Activated T-cell treated with anti-CD3 and anti-CD28 coated beads, Interleukin-2, amount 50 U/mL, for 72 hours (primary cell): ENCODE results near the gene CD151. TPM values are rescaled to one million over a fixed set of nuclear protein-coding genes. Genes with fewer than 3 reads are reported as not detected.
A peak's percentile ranks its signal among the peaks of the same experiment; 100 is the strongest.

ENCODE experiments used
- ATAC-seq, 2 donors: fragments of 150-1000 bp; cut with Tn5 transposase; replicated peaks in 1 of 2; 2 replicates each; pipeline ENCODE4 v1.10.0; 2021; ENCODE audit warnings: moderate library complexity in 2 of 2, mild to moderate bottlenecking in 1 of 2
- DNase-seq, 2 donors: peaks; one replicate each; pipeline ENCODE4 v3.0.0; 2021 to 2022; ENCODE audit warnings: mixed read lengths in 1 of 2
- H3K27ac Mint-ChIP-seq: one replicate; pipeline ENCODE4 v1.8.0; 2022; ENCODE audit warnings: mild to moderate bottlenecking, moderate library complexity, mixed read lengths
- H3K27me3 Mint-ChIP-seq: one replicate; pipeline ENCODE4 v1.8.0; 2022; ENCODE audit warnings: low read depth, mixed read lengths
- H3K36me3 Mint-ChIP-seq, 2 donors: one replicate each; pipeline ENCODE4 v1.8.0; 2022; ENCODE audit warnings: mixed read lengths in 2 of 2, mild to moderate bottlenecking in 1 of 2; ENCODE audit not compliant: insufficient read depth in 2 of 2
- H3K4me1 Mint-ChIP-seq: one replicate; pipeline ENCODE4 v1.8.0; 2022; ENCODE audit warnings: low read depth, mixed read lengths
- H3K4me3 Mint-ChIP-seq, 2 donors: one replicate each; pipeline ENCODE4 v1.8.0; 2022; ENCODE audit warnings: mild to moderate bottlenecking in 2 of 2, mixed read lengths in 2 of 2, moderate library complexity in 2 of 2
- H3K9me3 Mint-ChIP-seq, 2 donors: one replicate each; pipeline ENCODE4 v1.8.0; 2022; ENCODE audit warnings: mixed read lengths in 2 of 2
- total RNA-seq, 2 donors: library from RNA; stranded (reverse); gene quantifications; one replicate each; pipeline ENCODE4 v1.2.3, GENCODE V29; 2022

Gene CD151
- total RNA-seq, 2 donors from 2014 or later = 35.4 to 42.2 TPM

DNA sequence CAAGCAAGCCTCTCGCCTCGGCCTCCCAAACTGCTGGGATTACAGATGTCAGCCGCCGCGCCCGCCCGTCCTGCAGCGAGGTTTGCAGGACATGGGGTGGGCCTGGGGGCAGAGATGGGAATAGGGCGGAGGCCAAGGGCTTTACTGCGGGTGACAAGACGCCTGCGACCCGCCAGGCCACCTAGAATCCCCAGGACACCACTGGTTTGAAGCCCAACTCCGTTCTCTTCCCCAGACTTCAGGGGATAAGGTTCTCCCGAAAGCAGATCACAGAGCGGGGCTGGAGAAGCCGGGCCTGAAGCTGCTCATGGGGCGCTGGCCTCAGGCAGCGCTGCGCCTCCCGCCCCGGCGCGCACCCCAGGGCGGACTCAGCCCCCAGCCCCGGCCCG is 9.2 kb downstream of the CD151 start:
- H3K4me3 Mint-ChIP-seq = peak overlapping the region; percentile 83 to 88
- H3K27me3 Mint-ChIP-seq = no peaks in the 10 kb centered on the region
- no peaks in the 10 kb centered on the region for H3K9me3 Mint-ChIP-seq
- peaks cover 25% of the 10 kb centered on the region for H3K4me1 Mint-ChIP-seq
- DNase-seq (no peak), ATAC-seq (peak; percentile 1 to 2)
- peak overlapping the region; percentile 79 for H3K27ac Mint-ChIP-seq
- peaks cover 0 to 4% of the 10 kb centered on the region in 2 donors for H3K36me3 Mint-ChIP-seq

DNA sequence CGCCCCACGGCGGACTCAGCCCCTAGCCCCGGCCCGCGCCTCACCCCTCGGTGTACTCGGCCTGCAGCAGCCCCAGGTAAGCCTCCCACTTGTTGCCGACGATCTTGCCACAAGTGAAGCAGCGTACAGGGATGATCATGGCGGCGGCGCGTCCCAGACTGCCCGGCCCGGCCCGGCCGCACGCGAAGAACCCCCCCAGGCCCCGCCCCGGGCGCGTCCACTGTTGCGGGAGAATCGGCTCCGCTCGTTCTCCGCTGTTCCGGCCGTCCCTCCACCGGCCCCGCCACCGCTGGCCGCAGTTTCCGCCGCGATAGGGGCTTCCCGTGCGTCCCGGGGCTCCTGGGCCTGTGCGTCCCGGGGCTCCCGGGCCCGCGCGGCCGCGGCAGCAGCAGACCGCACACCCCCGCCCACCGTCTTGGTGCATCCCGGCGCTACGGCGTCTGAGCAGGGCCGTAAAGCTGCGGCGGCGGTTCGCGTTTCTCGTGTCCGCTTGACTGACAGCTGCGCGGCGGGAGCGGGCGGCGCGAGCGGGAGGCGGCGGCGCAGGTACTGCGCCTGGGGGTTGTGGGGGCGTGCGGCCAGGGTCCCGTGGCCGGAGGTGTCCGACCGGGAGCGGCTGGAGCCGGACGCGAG is 9.7 kb downstream of the CD151 start, which contains the start of the genes POLR2L and TSPAN4:
Gene POLR2L, minus strand, starts transcription at position 160 of the 633 bp plus-strand sequence. Its CDS starts 21 bp downstream, at position 139.
Gene TSPAN4, plus strand, starts transcription at position 483 of the 633 bp plus-strand sequence. CDS start 7,453 bp downstream, outside the sequence.
- H3K27ac Mint-ChIP-seq = peak within 1 kb of the TSS; percentile 79
- no peaks in the 10 kb centered on the region for H3K27me3 Mint-ChIP-seq
- DNase-seq = peak; percentile 93 to 94
- peaks cover 0 to 4% of the 10 kb centered on the region in 2 donors for H3K36me3 Mint-ChIP-seq
- no peaks in the 10 kb centered on the region for H3K9me3 Mint-ChIP-seq
- peak within 1 kb of the TSS; percentile 86 to 88 for H3K4me3 Mint-ChIP-seq
- ATAC-seq = peak; percentile 79 to 84
- H3K4me1 Mint-ChIP-seq = peaks cover 25% of the 10 kb centered on the region

DNA sequence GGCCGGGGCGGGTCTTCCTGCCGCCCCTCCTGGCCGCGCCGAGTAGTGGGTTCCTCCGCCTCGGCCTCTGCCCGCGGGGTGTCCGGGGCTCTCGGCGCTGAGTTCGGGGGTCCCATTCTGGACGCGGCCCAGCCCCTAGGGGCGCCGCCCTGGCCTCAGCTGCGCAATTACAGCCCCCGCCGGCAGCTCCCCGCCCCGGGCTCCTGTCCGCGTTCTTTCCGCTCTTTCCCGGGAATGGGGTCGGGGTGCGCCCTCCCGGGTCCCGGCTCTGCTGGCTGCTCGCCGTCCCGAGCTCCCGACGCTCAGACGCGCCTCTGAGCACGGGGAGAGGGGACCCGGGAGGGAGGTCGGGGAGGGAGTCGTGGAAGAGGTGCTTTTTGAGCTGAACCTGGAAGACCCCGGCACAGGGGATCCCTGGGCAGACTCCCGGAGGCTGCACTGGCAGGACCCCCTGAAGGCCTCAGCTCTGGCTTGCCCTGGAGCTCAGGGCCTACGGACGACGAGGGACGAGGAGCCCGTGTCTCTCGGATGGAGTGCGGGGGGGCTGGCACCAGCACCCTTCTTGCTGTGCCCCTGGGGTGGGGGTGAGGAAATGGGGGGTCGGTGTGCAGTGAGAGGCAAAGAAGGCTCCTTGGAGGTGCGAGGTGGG is 10.5 kb downstream of the CD151 start:
- DNase-seq = no peak
- Mint-ChIP-seq H3K27me3 (no peaks in the 10 kb centered on the region), H3K4me3 (peak overlapping the region; percentile 74 to 86), H3K27ac (no peak overlapping the region), H3K36me3 (peaks cover 0 to 4% of the 10 kb centered on the region in 2 donors), H3K9me3 (no peaks in the 10 kb centered on the region), H3K4me1 (peaks cover 25% of the 10 kb centered on the region)
- ATAC-seq = peak in 1 of 2 donors; percentile 13

DNA sequence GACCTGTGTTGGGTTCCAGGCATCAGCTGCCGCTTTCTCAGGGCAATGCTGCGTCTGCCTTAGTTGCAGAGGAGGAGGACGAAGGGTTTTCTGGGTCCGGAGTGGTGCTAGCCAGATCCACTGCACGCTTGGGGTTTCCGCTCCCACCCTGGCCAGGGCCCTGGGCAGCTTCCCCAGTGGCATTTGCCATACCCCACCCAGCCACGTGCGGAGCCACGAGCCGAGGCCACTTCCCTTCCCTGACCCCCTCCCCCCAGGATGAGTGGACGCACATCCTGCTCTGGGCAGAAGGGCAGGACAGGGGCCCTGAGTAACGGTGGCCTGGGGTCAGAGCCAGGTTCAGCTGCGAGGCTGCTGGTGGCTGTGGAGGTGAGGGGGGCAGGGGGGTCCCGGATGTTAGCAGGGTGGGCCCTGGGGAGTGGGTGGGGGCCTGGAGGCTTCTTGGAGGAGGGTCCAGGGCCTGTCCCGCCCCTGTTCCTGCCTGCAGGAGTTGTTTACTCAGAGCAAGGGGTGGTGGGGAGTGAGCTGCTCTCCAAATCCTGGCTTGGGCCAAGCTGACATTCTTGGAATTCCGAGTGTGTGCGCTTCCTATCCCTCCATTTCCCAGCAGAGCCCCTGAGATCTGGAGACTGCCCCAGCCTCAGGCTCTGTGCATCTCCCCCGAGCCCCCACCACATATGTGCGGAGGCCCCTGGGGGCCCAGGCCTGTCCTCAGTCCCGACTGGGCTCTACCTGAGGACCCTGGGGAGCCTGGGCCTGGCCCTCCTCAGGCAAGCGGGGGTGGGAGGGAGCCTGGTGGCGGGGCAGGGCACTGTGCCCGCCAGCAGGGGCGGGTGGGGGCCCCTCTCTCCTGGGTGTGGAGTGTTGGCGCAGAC is 11.3 kb downstream of the CD151 start:
- Mint-ChIP-seq H3K4me3 (peak overlapping the region; percentile 74 to 86), H3K36me3 (peaks cover 0 to 2% of the 10 kb centered on the region in 2 donors), H3K27me3 (peaks cover 4% of the 10 kb centered on the region), H3K9me3 (no peaks in the 10 kb centered on the region), H3K27ac (peak overlapping the region; percentile 60), H3K4me1 (peaks cover 30% of the 10 kb centered on the region)
- peak in 1 of 2 donors; percentile 37 for DNase-seq
- no peak for ATAC-seq

DNA sequence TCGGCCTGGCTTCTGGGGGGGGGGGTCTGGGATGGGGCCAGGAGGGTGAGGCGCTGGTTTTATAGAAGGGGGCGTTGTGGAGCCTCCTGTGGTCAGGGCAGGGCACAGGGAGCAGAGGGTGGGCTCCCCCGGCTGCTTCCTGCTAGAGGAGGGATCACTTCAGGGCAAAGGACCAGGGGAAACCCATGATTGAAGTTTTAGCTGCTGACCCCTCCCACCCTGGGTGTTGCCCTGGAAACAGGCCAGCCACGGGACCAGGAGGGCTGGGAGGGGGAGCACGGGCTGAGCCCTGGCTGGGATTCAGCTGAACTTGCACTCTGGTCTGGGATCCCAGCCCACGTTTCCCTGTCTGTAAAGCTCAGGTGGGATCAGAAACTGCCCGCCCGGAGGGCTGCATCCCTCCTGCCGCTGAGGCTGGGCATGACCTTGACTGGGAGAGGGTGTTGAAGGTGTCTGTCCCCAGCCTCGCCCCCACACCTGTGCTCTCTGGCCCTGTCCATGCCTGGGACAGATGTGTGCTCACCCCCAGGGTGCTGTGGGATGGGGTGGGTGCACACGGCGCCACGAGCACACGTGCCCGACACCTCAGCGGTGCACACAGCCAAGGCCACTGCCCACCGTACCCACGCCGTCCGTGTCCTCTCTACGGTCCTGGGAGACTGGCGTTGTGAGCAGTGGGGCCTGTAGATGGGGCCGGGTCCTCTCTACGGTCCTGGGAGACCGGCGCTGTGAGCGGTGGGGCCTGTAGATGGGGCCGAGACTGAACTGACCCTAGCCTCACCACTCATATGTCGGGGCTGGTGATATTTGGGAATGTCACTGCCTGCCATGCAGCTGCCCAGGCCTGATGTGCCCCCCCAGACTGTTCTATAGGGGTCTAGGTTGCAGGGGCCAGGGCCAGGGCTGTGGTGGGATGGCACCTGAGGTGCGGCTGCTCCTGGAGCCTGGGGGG is 12.2 kb downstream of the CD151 start:
- H3K27ac Mint-ChIP-seq = no peak overlapping the region
- peaks cover 4% of the 10 kb centered on the region for H3K27me3 Mint-ChIP-seq
- H3K4me3 Mint-ChIP-seq = peak overlapping the region; percentile 29 to 49
- H3K36me3 Mint-ChIP-seq = no peaks in the 10 kb centered on the region
- H3K9me3 Mint-ChIP-seq = no peaks in the 10 kb centered on the region
- ATAC-seq = no peak
- peaks cover 30% of the 10 kb centered on the region for H3K4me1 Mint-ChIP-seq
- no peak for DNase-seq

DNA sequence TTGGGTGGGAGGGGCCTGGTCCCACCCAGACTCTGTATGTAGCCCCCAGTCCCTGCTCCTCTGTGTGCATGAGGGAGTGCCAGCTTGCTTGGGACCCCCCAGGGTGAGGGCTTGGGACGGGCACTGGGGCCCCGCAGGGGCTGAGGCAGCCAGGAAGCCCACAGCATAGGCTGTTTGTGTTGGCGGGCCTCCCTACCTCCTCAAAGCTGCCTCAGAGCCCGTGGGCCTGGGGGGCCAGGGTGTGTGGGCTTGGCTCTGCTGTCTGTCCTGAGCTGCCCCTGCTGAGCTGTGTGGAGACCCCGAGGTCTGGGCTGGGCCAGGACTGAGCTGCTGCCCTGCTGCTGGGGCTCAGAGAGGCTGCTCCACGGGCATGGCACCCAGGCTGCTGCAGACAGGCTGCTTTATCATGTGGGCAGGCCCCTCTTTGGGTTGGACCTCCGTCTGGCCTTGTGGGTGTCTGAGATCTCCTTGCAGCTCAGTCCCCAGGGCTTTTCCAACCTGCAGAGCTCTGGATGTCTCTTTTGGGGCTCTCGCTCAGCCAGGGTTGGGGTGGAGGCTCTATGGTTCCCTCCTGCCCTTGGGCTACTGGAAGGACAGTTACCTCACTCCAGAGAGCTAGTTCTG is 13.2 kb downstream of the CD151 start:
- no peak overlapping the region for H3K27ac Mint-ChIP-seq
- H3K36me3 Mint-ChIP-seq = no peaks in the 10 kb centered on the region
- H3K4me1 Mint-ChIP-seq = peaks cover 23% of the 10 kb centered on the region
- no peak overlapping the region for H3K4me3 Mint-ChIP-seq
- peaks cover 4% of the 10 kb centered on the region for H3K27me3 Mint-ChIP-seq
- ATAC-seq = no peak
- no peaks in the 10 kb centered on the region for H3K9me3 Mint-ChIP-seq
- no peak for DNase-seq

DNA sequence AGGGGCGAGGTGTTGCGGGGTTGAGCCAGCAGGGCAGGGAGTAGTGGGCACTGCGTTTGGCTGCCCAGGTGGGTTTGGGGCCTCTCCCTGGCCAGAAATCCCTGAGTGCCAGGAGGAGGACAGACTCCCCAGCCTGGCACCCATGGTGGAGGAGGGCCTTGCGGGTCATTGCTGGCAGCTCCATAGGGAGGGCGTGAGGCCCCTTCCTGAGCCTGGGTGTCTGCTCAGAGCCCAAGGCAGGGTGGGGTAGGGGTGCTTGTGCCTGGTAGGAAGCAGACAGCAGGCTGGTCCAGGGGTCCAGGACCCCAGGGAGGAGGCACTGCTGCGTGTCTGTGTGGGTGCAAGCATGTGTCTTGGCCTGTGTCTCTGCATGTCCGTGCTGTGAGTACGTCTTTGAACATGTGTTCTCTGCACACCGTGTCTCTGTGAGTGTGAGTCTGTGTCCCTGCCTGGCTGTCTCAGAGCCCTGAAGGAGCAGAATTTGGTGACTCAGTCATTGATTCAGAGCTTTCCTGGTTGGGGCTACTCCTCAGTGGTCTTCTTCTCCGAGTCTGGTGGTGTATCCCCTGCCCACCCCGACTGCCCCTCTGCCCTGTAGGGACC is 13.8 kb downstream of the CD151 start:
- H3K4me1 Mint-ChIP-seq = peaks cover 18% of the 10 kb centered on the region
- H3K4me3 Mint-ChIP-seq = no peak overlapping the region
- ATAC-seq (no peak), DNase-seq (no peak)
- no peak overlapping the region for H3K27ac Mint-ChIP-seq
- H3K36me3 Mint-ChIP-seq = no peaks in the 10 kb centered on the region
- peaks cover 4% of the 10 kb centered on the region for H3K27me3 Mint-ChIP-seq
- no peaks in the 10 kb centered on the region for H3K9me3 Mint-ChIP-seq

DNA sequence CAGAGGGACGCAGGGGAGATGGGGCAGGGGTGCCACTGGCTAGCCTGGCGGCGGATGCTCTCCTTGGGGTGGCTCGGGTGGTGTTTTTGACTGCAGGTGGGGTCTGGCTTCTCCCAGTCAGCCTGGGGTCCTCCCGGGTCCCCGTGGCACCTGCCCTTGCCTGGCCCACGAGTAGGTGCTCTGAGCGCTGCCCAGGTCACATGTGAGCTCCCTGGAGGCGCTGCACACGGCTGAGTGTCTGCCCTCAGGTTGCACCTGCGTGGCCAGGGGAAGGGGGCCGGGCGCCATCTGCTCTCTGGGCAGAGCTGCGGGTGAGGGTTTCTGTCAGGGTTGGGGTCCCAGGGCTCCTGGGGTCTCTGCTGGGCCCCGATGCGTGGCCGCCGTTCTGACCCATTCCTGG is 15.1 kb downstream of the CD151 start:
- Mint-ChIP-seq H3K9me3 (no peaks in the 10 kb centered on the region), H3K4me3 (no peak overlapping the region), H3K27ac (no peak overlapping the region), H3K27me3 (peaks cover 4% of the 10 kb centered on the region), H3K4me1 (peaks cover 18% of the 10 kb centered on the region), H3K36me3 (no peaks in the 10 kb centered on the region)
- no peak for DNase-seq
- no peak for ATAC-seq

DNA sequence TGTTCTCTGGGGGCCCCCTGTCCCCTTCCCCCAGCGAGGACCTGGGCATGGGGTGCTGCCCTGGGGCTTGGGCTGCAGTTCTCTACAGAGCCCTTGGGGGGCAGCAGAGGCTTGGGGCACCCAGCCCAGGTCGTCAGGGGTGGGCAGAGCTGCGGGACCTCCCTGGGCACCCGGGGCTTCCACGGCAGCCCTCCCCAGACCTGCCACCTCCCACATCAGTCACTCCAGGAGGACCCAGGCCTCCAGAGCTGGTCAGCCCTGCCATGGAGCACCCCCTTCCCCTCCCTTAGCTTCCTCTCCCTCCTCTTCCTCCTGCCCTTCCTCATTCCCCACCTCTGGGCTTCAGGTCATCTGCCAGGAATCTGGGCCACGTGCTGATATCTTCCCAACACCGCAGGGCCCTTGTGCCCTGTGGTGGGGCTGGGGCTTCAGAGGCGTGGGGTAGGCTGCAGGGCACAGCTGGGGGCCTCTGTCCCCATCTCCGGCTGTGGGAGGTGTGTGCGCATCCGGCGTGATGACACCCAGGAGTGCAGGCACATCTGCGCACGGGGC is 15.7 kb downstream of the CD151 start:
- Mint-ChIP-seq H3K9me3 (no peaks in the 10 kb centered on the region), H3K36me3 (no peaks in the 10 kb centered on the region), H3K27ac (no peak overlapping the region), H3K4me3 (peak overlapping the region; percentile 55 to 82), H3K27me3 (peaks cover 4% of the 10 kb centered on the region), H3K4me1 (peaks cover 16% of the 10 kb centered on the region)
- DNase-seq (peak; percentile 79 to 81), ATAC-seq (peak; percentile 63 to 64)

DNA sequence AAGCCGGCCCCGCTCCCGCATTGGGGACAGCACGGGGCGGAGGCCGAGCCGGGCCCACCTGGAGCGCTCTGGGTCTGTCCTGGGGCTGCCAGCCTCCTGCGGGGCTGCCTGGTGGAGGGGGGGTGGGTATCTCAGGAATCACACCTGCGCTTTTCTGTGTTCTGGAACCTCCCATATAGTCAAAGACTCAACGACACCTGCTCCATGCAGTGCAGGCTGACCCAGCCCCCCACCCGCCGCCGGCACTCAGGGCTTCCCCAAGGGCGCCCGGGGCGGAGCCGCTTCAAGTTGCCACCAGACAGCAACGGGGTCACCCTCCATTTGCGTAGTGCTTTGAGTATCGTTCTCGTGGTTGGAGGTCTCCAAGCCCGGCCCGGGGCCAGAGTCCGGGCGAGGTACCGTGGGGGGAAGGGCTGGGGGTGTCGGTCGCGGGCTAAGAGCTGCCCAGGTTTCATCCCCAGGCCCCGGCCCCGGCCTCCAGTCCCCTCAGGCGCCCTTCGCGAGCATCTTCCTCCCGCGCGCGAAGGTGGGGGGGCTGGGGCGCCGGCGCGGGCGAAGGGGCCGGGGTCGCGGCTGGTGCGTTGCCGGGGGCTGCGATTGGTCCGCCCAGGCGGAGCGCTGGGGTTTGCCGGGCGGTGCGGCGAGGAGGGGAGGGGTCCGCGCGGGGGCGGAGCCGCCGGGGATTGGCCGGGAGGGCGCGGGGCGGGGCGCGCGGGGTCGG is 16.5 kb downstream of the CD151 start:
- DNase-seq (peak in 1 of 2 donors; percentile 72), ATAC-seq (peak; percentile 49 to 62)
- Mint-ChIP-seq H3K27me3 (peaks cover 4% of the 10 kb centered on the region), H3K4me1 (peaks cover 10% of the 10 kb centered on the region), H3K36me3 (no peaks in the 10 kb centered on the region), H3K9me3 (no peaks in the 10 kb centered on the region), H3K4me3 (peak overlapping the region; percentile 75 to 82), H3K27ac (no peak overlapping the region)
